G401.6 (cell line): ENCODE measurements around the gene SUGT1.

Source experiments
- FAIRE-seq: peaks from 2 replicates; lab custom pipeline; 2012; peaks lifted over from hg19 to GRCh38; lab: Jason Lieb, UNC

Gene SUGT1

DNA sequence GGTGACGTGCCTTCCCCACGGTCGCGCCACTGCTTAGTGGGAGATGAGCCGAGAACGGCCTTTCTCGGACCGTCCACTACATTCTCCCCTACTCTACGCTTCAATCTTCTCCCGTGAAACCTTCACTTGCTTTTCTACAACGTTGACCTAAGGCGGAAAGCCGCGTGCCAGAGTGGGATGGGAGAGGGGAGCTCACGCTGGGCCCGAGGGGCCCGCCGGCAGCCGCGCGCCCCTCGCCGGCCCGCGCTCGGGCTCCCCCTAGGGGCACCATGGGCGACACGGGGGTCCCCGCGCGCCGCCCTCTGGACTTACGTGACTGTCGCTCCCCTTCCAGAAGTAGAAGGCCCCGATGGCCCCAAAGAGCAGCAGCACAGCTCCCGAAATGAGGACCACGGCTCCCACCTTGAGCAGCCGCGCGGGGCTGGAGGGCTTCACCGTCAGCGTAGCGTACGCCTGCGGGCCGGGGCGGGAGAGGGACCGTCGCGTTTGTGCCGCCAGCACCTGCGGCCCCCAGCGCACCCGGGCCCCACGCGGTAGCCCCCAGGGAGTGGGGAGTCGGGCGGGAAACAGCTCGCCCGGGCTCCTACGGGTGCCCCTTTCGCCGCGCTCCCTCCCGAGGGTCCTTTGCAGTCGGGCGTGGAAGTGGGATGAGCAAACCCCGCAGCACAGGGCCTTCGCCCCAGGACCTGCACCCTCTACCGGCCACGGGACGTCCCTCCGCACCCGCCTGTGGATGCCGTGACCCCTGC lies 86.3 kb downstream of the SUGT1 start:
- no peak for FAIRE-seq

DNA sequence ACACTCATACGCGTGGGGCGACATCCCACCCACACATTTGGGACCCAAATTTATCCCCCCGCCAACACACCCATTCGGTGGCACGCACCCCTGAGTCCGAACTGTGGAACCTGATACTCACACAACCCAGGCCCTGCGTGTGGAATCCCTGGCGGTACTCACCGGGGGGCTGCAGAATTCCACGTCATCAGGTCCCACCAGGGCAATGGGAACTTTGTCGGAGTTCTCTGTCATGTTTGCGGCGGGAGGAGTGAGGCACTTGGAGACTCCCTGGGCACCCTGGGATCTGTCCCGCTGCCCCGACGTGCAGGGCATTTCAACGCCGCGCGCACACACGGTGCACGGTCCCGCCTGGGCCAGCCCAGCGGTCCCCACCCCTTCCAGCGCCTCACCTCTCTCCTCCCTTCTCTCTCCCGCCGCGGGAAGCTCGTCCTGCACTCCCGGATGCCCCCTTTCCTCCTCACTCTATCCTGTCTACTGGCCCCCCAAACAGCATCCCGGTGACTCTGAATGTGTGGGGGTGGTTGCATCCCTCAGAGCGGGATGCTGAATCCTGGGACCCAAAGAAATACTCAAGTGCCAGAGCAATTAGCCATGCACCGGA lies 86.9 kb downstream of the SUGT1 start, which contains the start of gene CNMD:
Gene CNMD, minus strand, starts transcription at position 353 of the 604 bp plus-strand sequence. Its CDS starts 119 bp downstream, at position 234.
- no peak for FAIRE-seq

DNA sequence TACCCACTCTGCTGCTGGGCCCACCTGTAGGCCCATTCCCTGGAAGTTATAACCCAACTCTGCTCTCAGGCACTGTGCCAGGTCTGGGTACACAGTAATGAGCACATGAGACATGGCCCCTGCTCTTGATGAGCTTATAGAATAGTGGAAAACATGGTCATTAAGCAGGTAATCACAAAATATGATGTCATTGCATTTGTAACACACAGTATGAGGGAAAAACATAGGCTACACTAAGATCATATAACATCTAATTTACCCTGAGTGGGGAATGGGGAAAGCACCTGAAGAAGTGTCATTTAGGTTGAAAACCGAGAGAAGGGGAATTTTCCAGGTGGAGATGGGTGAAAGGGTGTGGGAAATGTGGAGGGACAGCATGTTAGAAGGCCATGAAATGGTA lies 90.9 kb downstream of the SUGT1 start:
- FAIRE-seq = no peak

DNA sequence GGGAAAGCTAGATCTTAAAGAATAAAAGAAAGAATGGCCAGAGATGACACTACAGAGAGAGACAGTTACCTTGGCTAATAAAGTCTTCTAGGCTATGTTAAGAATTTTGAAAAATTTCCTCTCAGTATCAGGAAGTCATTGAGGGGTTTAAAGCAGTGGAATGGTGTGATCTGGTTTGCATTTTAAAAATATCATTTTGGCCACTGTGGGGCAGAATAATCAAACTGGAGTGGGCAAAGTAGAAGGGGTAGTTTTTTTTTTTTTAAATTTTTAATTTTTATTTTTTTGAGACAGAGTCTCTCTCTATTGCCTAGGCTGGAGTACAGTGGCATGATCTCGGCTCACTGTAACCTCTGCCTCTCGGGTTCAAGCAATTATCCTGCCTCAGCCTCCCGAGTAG lies 91.4 kb downstream of the SUGT1 start:
- FAIRE-seq = no peak

DNA sequence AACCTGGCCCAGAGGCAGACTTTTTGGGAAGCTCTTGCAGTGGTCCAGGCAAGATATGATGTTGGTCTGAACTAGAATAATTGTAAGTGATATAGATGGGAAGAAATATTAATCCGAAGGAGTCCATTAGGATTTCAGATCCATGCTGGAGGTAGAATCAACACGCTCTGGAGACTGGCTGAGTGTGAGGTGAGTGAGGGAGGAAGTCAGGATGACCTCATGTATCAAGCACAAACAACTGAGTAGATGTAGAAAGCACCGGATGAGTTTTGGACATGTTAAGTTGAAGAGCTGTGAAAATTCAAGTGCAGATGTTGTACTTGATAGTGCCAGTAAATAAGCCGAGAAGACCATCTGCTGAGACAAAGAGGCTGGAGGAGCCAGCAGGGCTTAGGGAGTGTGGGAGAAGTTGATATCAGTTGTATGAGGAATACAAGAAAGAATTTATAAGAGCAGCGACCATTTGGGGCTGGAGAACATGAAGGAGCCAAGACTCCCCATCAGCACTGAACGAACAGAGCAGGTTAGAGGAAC lies 92.3 kb downstream of the SUGT1 start:
- no peak for FAIRE-seq

DNA sequence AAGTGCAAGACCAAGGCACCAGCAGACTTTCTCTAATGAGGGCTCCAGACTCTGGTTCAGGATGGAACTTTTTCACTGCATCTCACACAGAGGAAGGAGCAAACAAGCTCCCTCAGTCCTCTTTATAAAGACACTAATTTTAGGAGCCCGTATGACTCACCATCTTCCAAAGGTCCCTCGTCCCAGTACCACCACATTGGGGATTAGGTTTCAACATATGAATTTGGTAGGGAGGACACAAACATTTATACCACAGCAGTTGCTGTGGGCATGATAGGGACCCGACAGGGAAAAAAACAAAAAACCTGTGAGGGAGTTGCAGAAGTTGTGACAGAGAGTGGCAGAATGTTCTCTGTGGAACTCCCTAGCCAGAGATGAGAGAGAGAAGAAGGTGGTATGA lies 93.5 kb downstream of the SUGT1 start:
- no peak for FAIRE-seq

DNA sequence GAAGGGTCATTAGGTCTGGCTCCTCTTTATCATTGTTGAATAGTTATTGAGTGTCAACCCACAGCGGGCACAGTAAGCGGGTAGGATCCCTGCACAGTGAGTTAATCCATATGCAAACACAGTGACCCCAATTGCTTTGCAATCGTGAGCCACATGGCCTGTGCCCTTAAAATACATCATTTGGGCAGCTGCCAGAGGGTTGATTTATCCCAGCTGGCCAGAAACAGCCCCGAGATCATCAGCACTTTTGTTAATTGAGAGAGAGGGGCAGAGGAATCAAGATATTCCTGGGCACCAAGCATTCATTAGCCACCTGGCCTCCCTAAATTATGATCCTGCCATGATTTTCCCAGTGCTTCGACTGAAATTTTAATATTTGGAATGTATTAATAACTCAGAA lies 96.8 kb downstream of the SUGT1 start:
- FAIRE-seq = no peak
